ENCODE results near the gene LRRC61.
"Not testable (repeated sequence)": the region's sequence is repeated elsewhere in the genome, so short reads cannot be mapped to it uniquely, and the experiment has no call there.

The LRRC61 gene

GRCh38 chr7:150373049-150373801 is 50.1 kb downstream of the LRRC61 start:
- DNase-seq, result no peak

- DNase-seq, result no peak
Measured at GRCh38 chr7:150374026-150374425, 50.9 kb downstream of the LRRC61 start.

- DNase-seq, result no peak
Measured at GRCh38 chr7:150374472-150374871, 51.3 kb downstream of the LRRC61 start.

- DNase-seq, result peak; percentile 34
Measured at GRCh38 chr7:150375662-150376521, 52.7 kb downstream of the LRRC61 start.

- no peak for DNase-seq
Measured at GRCh38 chr7:150376560-150376959, 53.4 kb downstream of the LRRC61 start.

- DNase-seq, result no peak
Measured at GRCh38 chr7:150377196-150377595, 54.0 kb downstream of the LRRC61 start.

GRCh38 chr7:150377635-150378034 is 54.5 kb downstream of the LRRC61 start:
- DNase-seq, result no peak

GRCh38 chr7:150378115-150378852 is 55.1 kb downstream of the LRRC61 start:
- DNase-seq, result peak; percentile 62

- DNase-seq, result peak; percentile 93
Measured at GRCh38 chr7:150378853-150379440, 55.8 kb downstream of the LRRC61 start, which contains the start of gene ZNF775. TSS of gene ZNF775 (plus strand) at chr7:150379330. CDS start at chr7:150388471, 9,141 bp downstream.

GRCh38 chr7:150379441-150380379 is 56.6 kb downstream of the LRRC61 start:
- DNase-seq, result no peak

GRCh38 chr7:150380463-150380862 is 57.3 kb downstream of the LRRC61 start:
- no peak for DNase-seq

GRCh38 chr7:150381096-150381495 is 57.9 kb downstream of the LRRC61 start:
- no peak for DNase-seq

GRCh38 chr7:150381785-150382122 is 58.6 kb downstream of the LRRC61 start:
- no peak for DNase-seq

GRCh38 chr7:150382123-150382843 is 59.1 kb downstream of the LRRC61 start:
- no peak for DNase-seq

GRCh38 chr7:150382844-150383225 is 59.7 kb downstream of the LRRC61 start:
- DNase-seq, result no peak

- DNase-seq, result no peak
Measured at GRCh38 chr7:150383710-150384397, 60.7 kb downstream of the LRRC61 start.

- DNase-seq, result no peak
Measured at GRCh38 chr7:150384406-150385301, 61.5 kb downstream of the LRRC61 start.

- DNase-seq, result no peak
Measured at GRCh38 chr7:150385302-150385723, 62.2 kb downstream of the LRRC61 start.

- DNase-seq, result not testable (repeated sequence)
Measured at GRCh38 chr7:150385884-150386283, 62.7 kb downstream of the LRRC61 start.
